ENCODE results near the gene TDRD10.

GRCh38 chr1:154471304-154471703, 30.7 kb upstream of the TDRD10 start:
- TF ChIP-seq CTCF (conservative IDR thresholded peaks at IDR 0.05), result no peak
- TF ChIP-seq ZFX (IDR thresholded peaks at IDR 0.05), result no peak

All from C4-2B (cell line).